ENCODE data around the gene IFNA13. TPM values are rescaled to one million over a fixed set of nuclear protein-coding genes. Genes with fewer than 3 reads are reported as not detected.
A peak's percentile ranks its signal among the peaks of the same experiment; 100 is the strongest.

Gene IFNA13
- total RNA-seq, 2 donors from 2014 or later = not detected

- ATAC-seq (ENCODE audit: insufficient number of reproducible peaks, low FRiP score, low read depth) = no peak
- H3K4me3 ChIP-seq = no peak overlapping the region
- H3K9me3 ChIP-seq = no peaks in the 10 kb centered on the region
- no peaks in the 10 kb centered on the region for H3K36me3 ChIP-seq
- no peak for DNase-seq (ENCODE audit: low spot score)
- TF ChIP-seq CTCF (IDR thresholded peaks at IDR 0.05) = no peak
- H3K27ac ChIP-seq = no peak overlapping the region
- H3K4me1 ChIP-seq (ENCODE audit: control insufficient read depth in 1 of 2, low read depth in 2 of 2) = no peaks in the 10 kb centered on the region
- H3K27me3 ChIP-seq (replicated peaks; ENCODE audit: insufficient read depth) = no peaks in the 10 kb centered on the region
These were observed 44.2 kb upstream of the IFNA13 start for GRCh38 chr9:21412107-21412506.

DNA sequence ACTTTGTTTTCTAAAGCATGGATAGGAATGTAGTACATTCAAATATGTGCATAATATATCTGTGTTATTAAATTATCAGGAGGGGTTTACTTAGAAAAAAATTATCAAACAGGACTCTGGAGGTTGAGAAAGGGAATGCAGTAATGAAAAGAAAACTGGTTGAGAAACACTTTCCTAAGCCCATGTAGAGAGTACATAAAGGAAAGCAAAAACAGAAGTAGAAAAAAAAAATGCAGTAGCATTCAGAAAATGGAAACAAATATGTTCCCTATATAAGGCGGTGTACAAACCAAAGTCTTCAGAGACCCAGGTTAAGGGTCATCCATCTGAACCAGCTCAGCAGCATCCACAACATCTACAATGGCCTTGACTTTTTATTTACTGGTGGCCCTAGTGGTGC, 41.0 kb upstream of the IFNA13 start, which contains the start of gene IFNA8:
Gene IFNA8 (plus strand): TSS at position 301 of the 400 bp plus-strand sequence. CDS start 60 bp downstream, at position 361.
- Histone ChIP-seq H3K4me3 (no peak within 1 kb of the TSS), H3K4me1 (ENCODE audit: control insufficient read depth in 1 of 2, low read depth in 2 of 2) (peaks cover 3 to 5% of the 10 kb centered on the region in 2 donors), H3K27me3 (replicated peaks; ENCODE audit: insufficient read depth) (no peaks in the 10 kb centered on the region), H3K9me3 (no peaks in the 10 kb centered on the region), H3K27ac (no peak within 1 kb of the TSS), H3K36me3 (no peaks in the 10 kb centered on the region)
- ATAC-seq (ENCODE audit: insufficient number of reproducible peaks, low FRiP score, low read depth) (no peak), DNase-seq (ENCODE audit: low spot score) (no peak)
- no peak for TF ChIP-seq CTCF (IDR thresholded peaks at IDR 0.05)

DNA sequence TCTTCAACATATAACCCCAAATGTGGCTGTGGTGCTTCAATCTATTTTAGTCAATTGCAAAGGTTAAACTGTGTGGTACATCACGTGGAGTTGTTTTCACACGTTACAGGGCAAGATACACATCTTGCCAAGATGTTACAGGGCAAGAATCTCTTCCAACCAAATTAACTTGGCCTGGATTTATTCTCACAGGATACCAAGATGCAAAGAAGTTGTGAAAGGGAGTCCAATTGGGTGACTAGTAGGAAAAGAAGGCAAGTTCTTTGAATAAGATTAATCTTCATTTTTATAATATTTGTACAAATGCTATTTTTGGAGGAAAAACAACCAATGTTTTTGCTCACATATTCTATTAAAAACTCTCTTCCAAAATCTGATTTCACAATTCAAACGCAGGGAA, 36.3 kb upstream of the IFNA13 start:
- ATAC-seq (ENCODE audit: insufficient number of reproducible peaks, low FRiP score, low read depth) (no peak), DNase-seq (ENCODE audit: low spot score) (no peak)
- TF ChIP-seq CTCF (IDR thresholded peaks at IDR 0.05) = no peak
- Histone ChIP-seq H3K9me3 (no peaks in the 10 kb centered on the region), H3K27ac (no peak overlapping the region), H3K4me1 (ENCODE audit: control insufficient read depth in 1 of 2, low read depth in 2 of 2) (peaks cover 11 to 16% of the 10 kb centered on the region in 2 donors), H3K36me3 (no peaks in the 10 kb centered on the region), H3K27me3 (replicated peaks; ENCODE audit: insufficient read depth) (no peaks in the 10 kb centered on the region), H3K4me3 (no peak overlapping the region)

GRCh38 chr9:21402386-21403251, 34.8 kb upstream of the IFNA13 start:
- DNase-seq (ENCODE audit: low spot score) (no peak), ATAC-seq (ENCODE audit: insufficient number of reproducible peaks, low FRiP score, low read depth) (no peak)
- H3K36me3 ChIP-seq = no peaks in the 10 kb centered on the region
- H3K27ac ChIP-seq = no peak overlapping the region
- no peaks in the 10 kb centered on the region for H3K27me3 ChIP-seq (replicated peaks; ENCODE audit: insufficient read depth)
- peak overlapping the region; percentile 59 for H3K4me3 ChIP-seq
- TF ChIP-seq CTCF (IDR thresholded peaks at IDR 0.05) = no peak
- no peaks in the 10 kb centered on the region for H3K9me3 ChIP-seq
- H3K4me1 ChIP-seq (ENCODE audit: control insufficient read depth in 1 of 2, low read depth in 2 of 2) = peaks cover 11 to 16% of the 10 kb centered on the region in 2 donors

GRCh38 chr9:21399956-21400355, 32.1 kb upstream of the IFNA13 start:
- ATAC-seq (ENCODE audit: insufficient number of reproducible peaks, low FRiP score, low read depth) (no peak), DNase-seq (ENCODE audit: low spot score) (no peak)
- H3K27me3 ChIP-seq (replicated peaks; ENCODE audit: insufficient read depth) = no peaks in the 10 kb centered on the region
- no peak overlapping the region for H3K27ac ChIP-seq
- H3K4me3 ChIP-seq = no peak overlapping the region
- H3K36me3 ChIP-seq = no peaks in the 10 kb centered on the region
- no peak for TF ChIP-seq CTCF (IDR thresholded peaks at IDR 0.05)
- H3K4me1 ChIP-seq (ENCODE audit: control insufficient read depth in 1 of 2, low read depth in 2 of 2) = peaks cover 11 to 23% of the 10 kb centered on the region in 2 donors
- H3K9me3 ChIP-seq = no peaks in the 10 kb centered on the region

All from thoracic aorta (tissue), 2 donors.